A204.1 (cell line): ENCODE results near the gene BCAS1.

ENCODE experiments used
- FAIRE-seq: peaks from 2 replicates; lab custom pipeline; 2012; peaks lifted over from hg19 to GRCh38; lab: Jason Lieb, UNC

BCAS1 gene

DNA sequence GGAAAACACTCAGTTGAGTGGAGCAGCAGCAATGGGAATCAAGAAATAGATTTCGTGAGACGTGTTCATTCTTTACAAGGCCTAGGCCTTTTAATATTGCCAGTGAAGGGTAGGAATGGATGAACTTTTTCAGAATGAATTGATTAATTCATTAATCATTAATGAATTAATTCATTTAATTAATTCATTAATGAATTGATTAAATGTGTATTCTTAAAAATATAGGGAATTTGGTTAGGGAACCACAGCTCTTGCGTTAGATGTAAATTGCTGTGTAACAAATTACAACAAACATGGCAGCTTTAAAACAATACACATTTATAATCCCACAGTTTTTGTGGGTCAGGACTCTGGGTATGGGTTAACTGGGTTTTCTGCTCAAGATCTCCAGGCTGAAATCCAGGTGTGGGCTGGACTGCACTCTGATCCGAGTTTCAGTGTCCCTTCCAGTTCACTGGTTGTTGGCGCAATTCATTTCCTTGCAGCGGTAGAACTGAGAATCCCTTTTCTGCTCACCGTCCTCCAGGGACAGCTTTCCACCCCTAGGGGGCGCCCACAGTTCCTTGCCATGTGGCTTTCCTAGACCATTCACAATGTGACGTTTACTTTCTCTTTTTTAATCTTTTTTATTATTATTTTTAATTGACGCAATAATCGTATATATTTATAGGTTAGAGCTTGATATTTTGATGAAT is 32.8 kb upstream of the BCAS1 start:
- no peak for FAIRE-seq

DNA sequence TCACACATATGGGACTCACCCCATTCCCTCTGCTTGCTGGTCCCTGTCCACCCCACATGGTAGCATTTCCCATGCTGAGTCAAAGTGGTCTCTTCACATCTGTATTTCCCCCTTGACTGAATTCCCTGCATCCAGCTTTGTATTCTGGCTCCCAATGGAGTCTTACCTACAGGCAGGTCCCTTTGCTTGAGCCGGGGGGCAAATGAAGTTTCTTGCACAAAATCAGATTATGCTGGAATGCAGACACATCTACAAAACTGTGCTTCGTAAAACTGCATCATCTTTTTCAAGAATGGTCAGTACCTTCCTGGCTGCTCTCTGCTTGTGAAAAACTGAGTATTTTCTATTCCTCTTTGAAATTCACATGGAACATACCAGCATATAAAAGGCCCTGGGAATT is 32.1 kb upstream of the BCAS1 start:
- FAIRE-seq, result no peak

DNA sequence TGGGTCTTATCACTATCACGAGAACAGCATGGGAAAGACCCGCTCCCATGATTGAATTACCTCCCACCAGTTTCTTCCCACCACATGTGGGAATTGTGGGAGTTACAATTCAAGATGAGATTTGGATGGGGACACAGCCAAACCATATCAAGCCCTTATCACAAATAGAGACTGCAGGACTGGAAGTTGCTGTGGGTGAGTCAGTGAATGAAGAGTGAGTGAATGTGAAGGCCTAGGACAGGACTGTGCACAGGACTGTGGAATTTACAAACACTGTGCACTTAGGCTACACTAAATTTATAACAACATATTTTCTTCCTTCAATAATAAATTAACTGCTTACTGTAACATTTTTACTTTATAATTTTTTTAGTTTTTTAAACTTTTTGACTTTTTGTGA is 30.2 kb upstream of the BCAS1 start:
- no peak for FAIRE-seq

DNA sequence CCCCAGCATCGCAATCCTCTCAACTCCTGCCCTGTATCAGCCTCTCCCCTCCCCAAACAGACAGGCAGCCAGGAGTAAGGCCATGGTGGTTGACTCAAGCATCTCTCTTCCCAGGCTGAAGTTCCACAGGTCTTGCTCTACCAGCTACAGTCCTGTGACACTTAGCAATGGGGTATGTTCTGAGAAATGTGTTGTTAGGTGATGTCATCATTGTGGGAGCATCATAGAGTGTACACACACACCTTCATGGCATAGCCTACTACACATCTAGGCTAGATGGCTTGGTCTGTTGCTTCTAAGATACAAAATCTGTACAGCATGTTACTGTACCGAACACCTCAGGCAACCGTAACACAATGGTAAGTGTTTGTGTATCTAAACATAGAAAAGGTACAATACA is 29.5 kb upstream of the BCAS1 start:
- no peak for FAIRE-seq

DNA sequence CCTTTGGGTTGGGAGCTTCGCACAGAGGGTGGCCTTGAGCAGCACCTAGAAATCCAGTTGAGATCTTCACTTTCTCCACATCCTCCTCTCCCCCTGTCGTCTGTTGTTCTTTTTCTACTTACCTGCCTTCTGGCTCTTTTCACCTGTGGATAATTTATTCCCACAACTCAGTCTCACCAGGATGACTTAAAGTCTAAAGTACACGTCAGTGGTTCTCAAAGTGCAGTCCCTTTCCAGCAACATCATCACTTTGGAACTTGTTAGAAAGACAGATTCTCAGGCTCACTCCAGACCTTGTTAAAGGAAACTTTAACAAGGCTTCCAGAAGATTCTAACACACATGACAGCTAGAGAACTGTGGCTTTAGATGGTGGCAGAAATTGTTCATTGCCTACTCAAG is 27.7 kb upstream of the BCAS1 start:
- FAIRE-seq, result no peak

DNA sequence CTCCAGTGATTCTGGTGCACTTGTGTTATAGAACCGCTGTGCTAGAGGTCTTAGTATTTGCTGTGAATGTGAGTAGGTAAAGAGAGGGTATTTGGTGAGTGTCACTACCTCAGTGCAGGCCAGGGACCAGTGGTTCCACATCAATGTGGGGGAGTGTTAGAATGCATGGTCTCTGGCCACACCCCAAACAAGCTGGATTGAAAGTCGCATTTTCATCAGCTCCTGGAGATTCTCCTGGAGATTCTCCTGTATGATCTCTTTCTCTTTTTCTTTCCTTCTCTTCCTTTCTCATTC is 26.8 kb upstream of the BCAS1 start:
- FAIRE-seq, result no peak

DNA sequence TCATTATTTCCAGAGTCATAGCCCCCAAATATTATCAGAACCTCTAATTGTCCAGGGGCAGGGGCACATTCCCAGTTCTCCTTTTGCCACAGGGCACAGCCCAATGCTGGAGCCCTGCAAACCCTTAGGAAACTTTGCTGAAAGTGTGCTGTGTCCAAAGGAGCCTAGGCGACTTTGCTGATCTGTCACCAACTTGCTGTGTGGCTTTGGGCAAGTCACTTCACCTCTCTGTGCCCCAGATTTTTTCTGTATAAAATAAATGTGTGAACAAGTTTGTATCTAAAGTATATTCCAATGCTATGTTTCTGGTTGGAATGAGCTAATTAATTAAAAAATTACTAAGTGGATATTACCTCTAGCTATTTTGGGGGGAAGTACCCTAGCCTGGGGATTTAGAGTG is 25.4 kb upstream of the BCAS1 start:
- FAIRE-seq, result no peak

DNA sequence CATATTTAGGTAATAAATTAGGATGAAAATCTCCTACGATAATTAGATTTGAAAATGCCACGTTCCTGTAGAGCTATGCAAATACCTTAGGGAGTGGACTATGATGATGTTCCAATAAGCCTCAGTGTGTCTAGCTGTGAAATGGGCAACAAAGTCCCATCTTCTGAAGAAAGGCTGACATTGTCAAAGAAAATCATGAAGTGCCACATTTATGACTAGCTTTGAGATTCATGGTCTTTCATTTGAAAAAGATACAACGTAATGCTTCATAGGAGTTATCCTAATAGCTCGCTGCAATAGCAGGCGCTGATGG is 23.8 kb upstream of the BCAS1 start:
- no peak for FAIRE-seq

DNA sequence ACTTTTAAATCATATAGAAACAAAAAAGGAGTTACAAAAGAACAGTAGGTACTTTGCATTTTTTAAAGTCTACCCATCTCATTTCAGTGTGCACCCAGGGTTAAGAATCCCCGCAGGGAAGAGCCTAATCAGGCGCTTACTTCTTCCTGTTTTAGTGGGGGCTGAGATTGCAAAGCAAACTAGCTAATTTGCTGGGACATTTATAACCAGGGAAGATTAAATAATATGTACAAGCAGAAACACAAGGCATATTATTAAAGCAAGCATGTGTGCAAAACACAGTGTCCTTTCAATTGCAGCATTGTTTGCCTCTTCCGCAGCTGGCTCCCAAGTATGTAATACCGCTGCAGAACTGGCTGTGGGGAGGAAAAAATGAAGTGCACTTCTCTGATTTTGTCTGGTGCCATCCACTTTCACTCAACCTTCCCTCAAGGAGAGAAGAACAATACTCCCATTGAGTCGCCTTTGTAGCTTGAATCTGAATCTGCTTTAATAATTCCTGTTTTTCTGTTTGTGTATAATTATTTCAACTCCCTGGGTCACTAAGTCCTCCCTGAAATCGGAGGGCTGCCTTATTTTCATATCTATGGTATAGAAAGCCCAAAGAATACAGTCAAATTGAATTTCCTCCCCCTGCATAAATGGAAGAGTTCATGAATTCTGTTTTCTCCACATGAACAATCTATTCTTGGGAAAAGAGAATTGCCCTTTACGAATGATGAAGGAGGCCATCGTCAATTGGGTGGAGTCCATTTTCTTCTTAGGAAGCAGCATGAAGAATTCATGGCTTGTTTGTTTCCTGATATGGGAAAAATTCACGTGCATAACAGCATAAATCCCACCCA is 23.3 kb upstream of the BCAS1 start:
- no peak for FAIRE-seq

DNA sequence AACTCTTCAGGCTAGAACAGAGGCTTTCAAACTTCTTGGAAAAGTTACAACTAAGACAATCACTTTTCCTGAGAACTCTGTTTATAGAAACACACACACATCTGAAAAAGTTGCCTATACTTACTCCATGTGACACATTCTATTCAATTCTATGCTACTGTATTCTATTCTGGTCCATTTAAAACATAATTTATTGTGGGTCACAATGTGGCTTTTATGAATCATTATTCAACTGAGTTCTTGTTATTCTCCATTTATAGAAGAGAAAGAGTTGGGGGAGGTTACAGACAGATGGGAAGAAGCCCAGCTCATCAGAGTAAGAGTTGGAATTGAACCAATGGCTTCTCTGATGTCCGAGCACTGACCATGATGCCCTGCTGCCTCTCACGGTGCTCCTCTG is 21.6 kb upstream of the BCAS1 start:
- FAIRE-seq, result no peak

DNA sequence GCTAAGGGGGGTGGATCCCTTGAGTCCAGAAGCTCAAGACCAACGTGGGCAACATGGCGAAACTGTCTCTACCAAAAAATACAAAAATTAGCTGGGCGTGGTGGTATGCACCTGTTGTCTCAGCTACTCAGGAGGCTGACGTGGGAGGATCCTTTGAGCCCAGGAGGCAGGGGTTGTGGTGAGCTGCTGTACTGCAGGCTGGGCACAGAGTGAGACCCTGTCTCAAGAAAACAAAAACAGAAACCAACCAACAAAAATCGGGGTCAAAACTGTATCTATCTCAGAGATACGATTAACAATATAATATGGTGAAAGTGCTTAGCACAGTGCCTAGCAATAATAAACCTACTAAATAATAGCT is 20.7 kb upstream of the BCAS1 start:
- FAIRE-seq, result no peak

DNA sequence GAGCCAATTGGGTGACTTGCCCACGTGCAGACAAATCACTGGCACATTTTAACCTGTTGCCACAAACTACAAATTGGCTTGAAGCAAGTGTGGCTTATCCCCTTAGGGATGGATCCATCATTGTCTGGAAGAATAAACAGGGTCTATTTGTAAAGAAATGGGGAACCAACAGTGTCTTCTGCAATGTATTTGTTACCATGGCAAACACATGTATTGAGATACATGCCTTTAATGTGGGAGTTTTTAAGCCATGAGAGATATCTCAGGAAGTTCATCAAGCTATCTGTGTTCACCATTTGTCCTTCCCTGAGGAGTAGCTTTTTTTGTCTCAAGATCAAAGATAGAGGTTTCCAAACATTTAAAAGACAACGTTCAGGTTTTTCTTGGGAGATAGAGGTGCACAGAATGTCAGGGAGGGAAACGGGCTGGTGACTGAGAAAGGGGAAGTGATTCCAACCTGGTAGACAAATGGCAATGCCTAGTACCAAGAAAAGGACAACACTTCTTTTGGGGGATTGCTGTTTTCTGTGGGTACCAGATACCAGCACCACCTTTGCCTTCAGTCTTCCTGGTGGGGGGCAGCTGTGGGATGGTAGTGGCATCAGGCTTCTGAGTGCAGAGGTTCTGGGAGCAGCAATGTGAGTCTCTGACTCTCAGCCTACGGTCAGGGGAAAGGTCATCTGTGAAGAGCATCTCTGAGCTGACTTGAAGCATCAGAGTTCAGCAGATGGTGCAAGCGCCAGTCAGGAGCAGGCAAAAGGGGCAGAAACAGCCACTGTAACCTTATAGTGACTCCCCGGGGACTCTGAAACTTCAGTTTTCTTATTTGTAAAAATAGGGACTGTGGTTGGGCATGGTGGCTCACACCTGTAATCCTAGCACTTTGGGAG is 20.1 kb upstream of the BCAS1 start:
- no peak for FAIRE-seq

DNA sequence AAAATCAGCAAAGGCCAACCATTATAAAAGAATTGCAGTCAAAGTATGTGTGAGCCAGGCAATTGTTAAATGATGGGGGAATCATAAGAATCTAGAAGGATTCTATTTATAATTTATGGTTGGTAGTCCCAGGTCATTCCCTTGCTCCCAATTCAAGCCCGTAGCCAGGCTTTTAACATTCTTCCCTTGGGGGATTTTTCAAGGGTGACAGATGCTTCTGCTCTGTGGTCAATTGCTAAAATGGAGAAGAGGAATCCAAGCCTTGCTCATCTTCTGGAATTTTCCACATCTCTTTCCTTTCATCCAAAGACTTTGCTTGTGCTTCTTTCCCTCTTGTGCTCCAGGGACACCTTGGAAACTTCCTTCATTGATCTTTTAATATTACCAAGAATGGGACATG is 18.0 kb upstream of the BCAS1 start:
- FAIRE-seq, result no peak

DNA sequence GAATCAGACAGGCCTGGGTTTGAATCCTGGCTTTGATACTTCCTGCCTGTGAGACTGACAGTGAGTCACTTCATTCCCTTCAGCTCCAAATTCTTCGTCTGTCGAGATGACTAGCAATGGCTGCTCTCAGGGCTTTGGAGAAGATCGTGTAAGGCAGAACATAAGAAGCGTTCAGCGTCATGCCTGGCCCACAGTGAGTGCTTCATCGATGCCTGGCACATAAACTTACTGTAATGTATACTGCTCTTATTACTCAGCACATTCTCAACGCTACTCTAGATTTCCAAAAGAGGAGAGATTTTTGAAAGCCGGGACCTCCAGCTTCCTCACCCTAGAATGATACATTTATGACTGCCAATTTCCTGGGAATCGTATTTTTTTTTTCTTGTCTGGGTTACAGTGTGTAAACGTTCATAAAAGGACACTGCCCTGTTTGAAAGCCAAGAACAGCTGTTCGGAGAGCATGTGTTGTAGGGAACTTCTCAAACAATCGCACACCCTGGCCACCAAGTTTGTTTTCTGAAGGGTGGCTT is 16.2 kb upstream of the BCAS1 start:
- FAIRE-seq, result no peak

DNA sequence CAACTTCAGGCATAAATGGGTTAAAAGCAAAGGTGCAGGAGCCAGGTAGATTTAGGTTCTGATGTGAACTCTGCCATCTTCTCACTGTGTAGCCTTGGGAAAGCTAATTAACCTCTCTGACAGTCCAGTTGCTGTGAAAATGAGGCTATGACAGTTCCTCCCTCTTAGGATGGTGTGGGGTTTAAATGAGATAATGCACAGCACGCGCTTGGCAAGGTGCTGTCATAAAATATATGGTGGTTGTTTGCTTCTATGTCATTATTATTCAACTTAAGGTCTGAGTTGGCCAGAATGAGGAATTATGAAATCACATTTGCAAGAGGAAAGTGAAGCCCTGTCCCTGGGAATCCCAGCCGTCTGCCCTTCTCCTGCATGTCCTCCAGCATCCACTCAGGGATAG is 15.5 kb upstream of the BCAS1 start:
- FAIRE-seq, result no peak

DNA sequence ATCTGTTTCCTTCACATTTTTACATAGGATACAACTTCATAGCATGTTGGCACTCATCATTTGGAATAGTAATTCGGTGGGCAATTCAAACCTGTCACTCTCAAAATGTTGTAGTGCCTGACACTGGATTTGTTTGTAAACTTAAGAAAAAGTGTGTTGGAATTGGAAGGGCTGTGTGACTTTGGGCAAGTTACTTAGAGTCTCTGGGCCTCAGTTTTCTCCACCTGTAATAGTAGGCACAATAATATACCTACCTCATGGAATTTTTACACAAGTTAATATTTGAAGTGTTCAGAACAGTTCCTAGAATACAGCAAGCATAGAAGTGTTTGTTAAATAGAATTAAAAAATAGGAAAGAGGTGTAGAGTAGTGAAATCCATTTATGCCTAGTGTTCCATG is 15.0 kb upstream of the BCAS1 start:
- no peak for FAIRE-seq

DNA sequence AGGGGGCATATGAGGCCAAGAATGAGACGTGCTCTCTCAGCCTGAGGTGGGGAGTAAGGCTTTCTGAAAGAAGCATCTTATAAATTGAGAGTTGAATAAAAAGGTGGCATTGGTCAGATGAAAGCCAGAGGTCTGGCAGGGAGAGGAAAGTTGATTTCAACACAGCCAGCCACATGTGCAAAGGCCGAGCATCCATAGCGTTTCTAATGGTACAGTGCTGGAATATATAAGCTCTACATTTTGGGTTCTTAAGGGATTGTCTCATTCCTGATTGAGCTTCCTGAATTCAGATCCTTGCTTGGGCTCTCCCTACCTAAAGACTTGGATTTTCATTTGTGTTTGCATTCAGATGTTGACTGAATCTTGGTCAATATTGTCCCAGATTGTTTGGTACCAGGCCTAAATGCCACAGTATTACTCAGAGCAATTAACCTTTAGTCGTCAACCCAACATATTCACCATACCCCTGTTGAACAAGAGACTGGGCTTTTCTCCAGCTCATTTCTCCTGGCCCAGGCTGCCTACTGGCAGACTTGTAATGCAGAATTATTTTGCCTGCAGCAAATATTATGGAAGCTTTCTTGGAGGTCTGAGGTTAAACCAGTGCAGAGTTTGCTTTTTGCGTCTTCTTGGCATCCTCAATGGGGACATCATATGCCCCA is 14.5 kb upstream of the BCAS1 start:
- FAIRE-seq, result no peak

DNA sequence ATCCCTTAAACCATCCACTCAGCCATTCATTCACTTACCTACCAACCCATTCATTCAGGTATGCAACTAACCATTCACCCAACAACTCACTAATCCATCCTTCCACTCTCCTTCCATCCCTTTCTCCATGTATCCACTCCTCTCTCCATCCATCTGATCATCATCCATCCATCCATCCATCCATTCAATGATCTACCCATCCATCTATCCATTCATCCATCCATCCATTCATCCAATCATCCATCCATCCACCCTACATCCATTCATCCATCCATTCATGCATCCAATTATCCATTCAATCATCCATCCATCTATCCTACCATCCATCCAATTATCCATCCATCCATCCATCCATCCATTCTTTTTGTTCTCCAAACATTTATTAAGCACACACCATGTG is 13.8 kb upstream of the BCAS1 start:
- FAIRE-seq, result no peak

DNA sequence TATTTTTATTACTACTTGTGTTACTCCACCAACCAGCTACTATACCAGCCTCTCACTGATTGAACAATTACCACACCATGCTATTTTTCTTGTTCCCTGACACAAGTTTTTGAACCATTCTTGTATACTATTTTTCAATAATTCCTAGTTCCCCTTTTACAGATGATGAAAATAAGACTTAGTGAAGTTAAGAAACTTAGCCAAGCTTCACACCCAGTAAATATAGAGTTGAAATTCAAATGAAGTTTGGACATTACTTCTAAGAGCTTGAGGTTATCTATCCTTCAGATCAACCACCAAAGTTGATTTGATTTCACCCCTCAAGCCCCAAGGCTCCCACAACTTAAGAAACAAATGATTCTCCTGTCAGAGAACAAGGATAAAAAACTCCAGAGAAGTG is 13.1 kb upstream of the BCAS1 start:
- no peak for FAIRE-seq

DNA sequence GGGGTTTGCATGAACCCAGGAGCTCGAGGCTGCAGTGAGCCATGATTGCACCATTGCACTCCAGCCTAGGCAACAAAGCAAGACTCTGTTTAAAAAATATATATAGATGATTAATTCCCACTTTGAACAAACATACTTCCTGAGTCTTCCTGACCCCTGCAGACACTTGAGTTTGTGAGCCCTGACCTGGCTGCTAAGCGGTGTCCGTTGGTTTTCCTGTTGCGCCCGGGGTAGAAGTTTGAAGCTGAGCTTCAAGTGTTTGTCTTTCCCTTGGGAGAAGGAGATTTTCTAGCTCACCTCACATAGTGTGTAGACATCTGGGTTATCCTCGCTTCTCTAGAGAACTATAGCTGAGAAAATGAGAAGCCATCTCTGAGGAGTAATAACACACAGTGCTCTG is 11.7 kb upstream of the BCAS1 start:
- no peak for FAIRE-seq

DNA sequence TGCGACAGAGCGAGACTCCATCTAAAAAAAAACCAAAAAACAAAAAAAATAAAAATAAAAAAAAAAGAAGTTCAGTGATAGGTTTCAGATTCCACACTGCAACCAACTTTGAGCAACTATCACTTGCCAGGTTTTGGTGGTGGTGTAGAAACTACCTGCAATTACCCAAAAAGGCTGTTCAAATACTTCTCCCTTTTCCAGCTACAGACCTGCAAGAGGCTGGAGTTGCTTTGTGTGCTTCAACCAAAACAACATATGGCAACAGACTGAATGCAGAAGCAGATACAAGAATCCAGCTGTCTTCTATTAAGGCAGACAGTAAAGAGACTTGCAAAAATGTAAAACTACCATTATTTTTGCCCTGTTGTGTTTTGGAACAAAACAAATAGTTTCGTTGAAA is 9.3 kb upstream of the BCAS1 start:
- FAIRE-seq, result no peak

DNA sequence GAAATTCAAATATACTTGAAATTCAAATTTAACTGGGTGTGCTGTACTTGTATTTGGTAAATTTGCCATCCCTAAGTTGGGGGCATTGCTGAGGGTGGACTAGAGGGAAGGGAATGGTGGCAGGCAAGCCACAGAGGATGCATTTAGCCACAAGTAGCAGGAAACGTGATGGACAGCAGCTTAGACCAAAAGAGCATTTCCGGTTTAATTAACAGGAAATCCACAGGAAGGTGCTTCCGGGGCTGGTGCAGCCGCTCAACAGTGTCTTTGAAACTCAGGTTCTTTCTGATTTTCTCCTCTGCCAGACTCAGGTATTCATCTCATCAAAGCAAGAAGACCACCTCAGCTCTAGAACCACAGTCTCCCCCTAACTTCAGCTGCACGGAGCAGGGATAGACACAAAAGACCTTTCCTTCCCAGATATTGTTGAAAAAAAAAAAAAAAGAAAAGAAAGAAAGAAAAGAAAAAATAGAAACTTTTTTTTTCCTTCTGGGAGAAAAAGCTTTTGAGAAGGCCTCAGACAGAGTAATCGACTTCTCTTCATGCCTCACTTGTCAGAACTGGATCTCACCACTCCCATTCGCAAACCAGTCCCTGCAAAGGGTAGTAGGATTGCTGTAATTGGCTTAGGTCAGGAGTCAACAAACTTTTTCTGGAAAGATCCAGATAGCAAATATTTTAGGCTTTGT is 8.0 kb upstream of the BCAS1 start:
- no peak for FAIRE-seq
